B cell (primary cell): Measurements from ENCODE around the gene ZMYND12. TPM values are rescaled to one million over a fixed set of nuclear protein-coding genes. Genes with fewer than 3 reads are reported as not detected.

ENCODE experiments used
- ATAC-seq: fragments of 200-7000 bp; cut with Tn5 transposase; one replicate; pipeline ENCODE4 v1.10.0; 2021; ENCODE audit warnings: low read depth, mild to moderate bottlenecking, moderate number of reproducible peaks, moderate library complexity
- CTCF ChIA-PET: fragments of 350-600 bp; sonication (Branson Sonifier 250); formaldehyde crosslinking; loops from one replicate; lab custom pipeline; 2021; ENCODE audit warnings: antibody characterized with exemption, inconsistent platforms; lab: Charles Lee
- POLR2A ChIA-PET: fragments of 350-600 bp; sonication (Branson Sonifier 250); formaldehyde crosslinking; loops from one replicate; lab custom pipeline; 2021; ENCODE audit warnings: antibody characterized with exemption; lab: Charles Lee
- DNase-seq: peaks from one replicate; pipeline ENCODE4 v3.0.0; 2013
- H2AFZ ChIP-seq: 2 replicates; pipeline ENCODE4 v1.6.1; 2012; ENCODE audit warnings: mild to moderate bottlenecking, low read depth, low read length; ENCODE audit not compliant: insufficient read depth, poor library complexity, severe bottlenecking
- H3K27ac ChIP-seq, 2 donors: 1 replicate in 1 of 2; 2 replicates in 1 of 2; pipeline ENCODE4 v1.5.1; 2012 to 2013; ENCODE audit warnings: low read length in 2 of 2, mild to moderate bottlenecking in 2 of 2, moderate library complexity in 1 of 2
- H3K27me3 ChIP-seq, 4 experiments: fragments of 200-600 bp in 1 of 4; sonication (generic) in 1 of 4; replicated peaks in 1 of 4; 1 replicate in 2 of 4; 2 replicates in 2 of 4; pipeline versions ENCODE4 v1.6.1 to v1.7.0; 2013 to 2016; ENCODE audit warnings: low read length in 3 of 4, mild to moderate bottlenecking in 2 of 4, mixed read lengths in 1 of 4, moderate library complexity in 1 of 4; ENCODE audit not compliant: insufficient read depth in 4 of 4, control insufficient read depth in 3 of 4; ENCODE audit errors: control extremely low read depth in 1 of 4
- H3K36me3 ChIP-seq, 2 experiments: replicated peaks in 1 of 2; 1 replicate in 1 of 2; 2 replicates in 1 of 2; pipeline versions ENCODE4 v1.6.1 to v1.7.1; 2013; ENCODE audit warnings: low read length in 1 of 2; ENCODE audit not compliant: insufficient read depth in 2 of 2, control insufficient read depth in 1 of 2; ENCODE audit errors: control extremely low read depth in 1 of 2, extremely low read depth in 1 of 2
- H3K4me1 ChIP-seq, 2 donors: fragments of 200-600 bp in 1 of 2; sonication (generic) in 1 of 2; 1 replicate in 1 of 2; 2 replicates in 1 of 2; pipeline versions ENCODE4 v1.5.1 to v1.6.1; 2013 to 2017; ENCODE audit warnings: low read length in 2 of 2; ENCODE audit not compliant: control insufficient read depth in 2 of 2, insufficient read depth in 2 of 2
- H3K4me2 ChIP-seq: replicated peaks from 2 replicates; pipeline ENCODE3; 2012; ENCODE audit warnings: mild to moderate bottlenecking, low read depth, low read length; ENCODE audit not compliant: poor library complexity, severe bottlenecking
- H3K4me3 ChIP-seq, 5 experiments: fragments of 200-600 bp in 1 of 5; sonication (generic) in 1 of 5; 1 replicate in 3 of 5; 2 replicates in 2 of 5; pipeline versions ENCODE4 v1.5.1 to v1.7.0; 2011 to 2016; ENCODE audit warnings: low read length in 4 of 5, mild to moderate bottlenecking in 4 of 5, low read depth in 2 of 5, control low read depth in 1 of 5, moderate library complexity in 1 of 5; ENCODE audit not compliant: insufficient read depth in 1 of 5; ENCODE audit errors: control extremely low read depth in 1 of 5, extremely low read depth in 1 of 5
- H3K79me2 ChIP-seq: fragments of 200-600 bp; sonication (generic); one replicate; pipeline ENCODE4 v1.6.0; 2016; ENCODE audit warnings: low read length; ENCODE audit not compliant: control insufficient read depth, insufficient read depth
- H3K9ac ChIP-seq: fragments of 200-600 bp; sonication (generic); 2 replicates; pipeline ENCODE4 v1.6.1; 2017; ENCODE audit warnings: mild to moderate bottlenecking, low read length, moderate library complexity
- H3K9me3 ChIP-seq, 3 donors: one replicate each; pipeline versions ENCODE4 v1.6.1 to v1.7.1; 2013; ENCODE audit warnings: low read length in 2 of 3; ENCODE audit not compliant: control insufficient read depth in 2 of 3, insufficient read depth in 1 of 3; ENCODE audit errors: control extremely low read depth in 1 of 3
- H4K20me1 ChIP-seq: 2 replicates; pipeline ENCODE4 v1.6.0; 2012; ENCODE audit warnings: mild to moderate bottlenecking, low read length; ENCODE audit not compliant: insufficient read depth, control insufficient read depth, poor library complexity, severe bottlenecking
- H3K27ac Mint-ChIP-seq: one replicate; pipeline ENCODE4 v1.8.0; 2021; ENCODE audit warnings: mixed read lengths
- H3K27me3 Mint-ChIP-seq: one replicate; pipeline ENCODE4 v1.8.0; 2021; ENCODE audit warnings: mixed read lengths
- H3K4me1 Mint-ChIP-seq: one replicate; pipeline ENCODE4 v1.8.0; 2021; ENCODE audit warnings: mixed read lengths
- H3K4me3 Mint-ChIP-seq: one replicate; pipeline ENCODE4 v1.8.0; 2021; ENCODE audit warnings: mixed read lengths
- H3K9me3 Mint-ChIP-seq: one replicate; pipeline ENCODE4 v1.8.0; 2022; ENCODE audit warnings: mixed read lengths; ENCODE audit not compliant: insufficient read depth
- EZH2 ChIP-seq: IDR thresholded peaks from 2 replicates; pipeline ENCODE4 v1.6.1; 2012; ENCODE audit warnings: borderline replicate concordance, low read depth, mild to moderate bottlenecking, moderate library complexity, low read length; ENCODE audit not compliant: insufficient read depth, poor library complexity, severe bottlenecking
- WGBS: methylation state at CpG from one replicate; pipeline ENCODE4 v1.1.5; 2013; ENCODE audit warnings: missing lambda C conversion rate; ENCODE audit not compliant: insufficient coverage; 5-methylcytosine and 5-hydroxymethylcytosine counted together
- intact Hi-C: fragments of 100-400 bp; cut with micrococcal nuclease; formaldehyde crosslinking; loops from one replicate; pipeline ENCODE4 v1.10.0; 2022
- polyA plus RNA-seq: library from polyadenylated mRNA; depleted of rRNA; stranded (reverse); fragments of >200 nt; gene quantifications from 2 replicates; pipeline ENCODE4 v1.2.3, GENCODE V29; 2012
- total RNA-seq, 2 donors: library from RNA; stranded (reverse); fragments of 120-200 nt in 1 of 2; gene quantifications; 1 replicate in 1 of 2; 2 replicates in 1 of 2; pipeline versions ENCODE4 v1.2.3 to v1.2.4, GENCODE V29; 2013 to 2022
- TF ChIP-seq, protein P1 (sequence below): fragments of 200-600 bp; IDR thresholded peaks from one replicate; pipeline ENCODE4 v1.8.0; 2022; ENCODE audit warnings: antibody characterized with exemption, mild to moderate bottlenecking

The ZMYND12 gene
- total and polyA plus RNA-seq, 2 donors (not counting 1 experiment from before 2014, with no cell fraction given), result 0.34 to 0.79 TPM

DNA sequence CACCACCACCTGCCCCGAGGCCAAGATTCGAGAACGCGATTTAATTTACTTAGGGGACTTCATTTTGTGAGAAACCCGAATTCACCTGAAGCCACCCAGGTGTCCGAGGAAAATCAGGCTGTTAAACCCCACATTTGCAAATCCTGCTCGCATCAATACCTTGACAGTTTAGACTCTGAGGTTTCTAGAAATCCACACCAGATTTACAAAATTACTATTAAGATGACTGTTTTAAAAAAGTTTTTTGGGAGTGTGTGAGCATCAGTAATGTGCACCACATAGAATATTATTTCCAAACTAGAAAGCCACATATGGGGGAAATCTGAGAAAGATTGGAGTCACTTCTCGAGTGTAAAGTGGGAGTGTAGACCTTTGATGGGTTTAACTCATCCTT is 74.5 kb downstream of the ZMYND12 start:
- intact Hi-C loops, result no loop called here
- H3K27ac ChIP-seq, result no peak overlapping the region
- peak overlapping the region in 3 of 5 experiments; percentile 39 to 54 (median 48) for H3K4me3 ChIP-seq
- no peak overlapping the region for H3K27ac Mint-ChIP-seq
- no peaks in the 10 kb centered on the region for H3K36me3 ChIP-seq
- no peak for DNase-seq
- peaks cover 11% of the 10 kb centered on the region for H3K4me1 Mint-ChIP-seq
- H3K9me3 ChIP-seq, result no peaks in the 10 kb centered on the region
- POLR2A ChIA-PET, result no interaction called here
- peaks cover 0 to 34% (median 26%) of the 10 kb centered on the region in 4 experiments for H3K27me3 ChIP-seq
- no peaks in the 10 kb centered on the region for H3K79me2 ChIP-seq
- H3K4me1 ChIP-seq, result peaks cover 9 to 14% of the 10 kb centered on the region in 2 donors
- peaks cover 57% of the 10 kb centered on the region for H3K27me3 Mint-ChIP-seq
- CTCF ChIA-PET, result no interaction called here
- H4K20me1 ChIP-seq, result no peaks in the 10 kb centered on the region
- peak overlapping the region; percentile 72 for H2AFZ ChIP-seq
- TF ChIP-seq, protein P1, sequence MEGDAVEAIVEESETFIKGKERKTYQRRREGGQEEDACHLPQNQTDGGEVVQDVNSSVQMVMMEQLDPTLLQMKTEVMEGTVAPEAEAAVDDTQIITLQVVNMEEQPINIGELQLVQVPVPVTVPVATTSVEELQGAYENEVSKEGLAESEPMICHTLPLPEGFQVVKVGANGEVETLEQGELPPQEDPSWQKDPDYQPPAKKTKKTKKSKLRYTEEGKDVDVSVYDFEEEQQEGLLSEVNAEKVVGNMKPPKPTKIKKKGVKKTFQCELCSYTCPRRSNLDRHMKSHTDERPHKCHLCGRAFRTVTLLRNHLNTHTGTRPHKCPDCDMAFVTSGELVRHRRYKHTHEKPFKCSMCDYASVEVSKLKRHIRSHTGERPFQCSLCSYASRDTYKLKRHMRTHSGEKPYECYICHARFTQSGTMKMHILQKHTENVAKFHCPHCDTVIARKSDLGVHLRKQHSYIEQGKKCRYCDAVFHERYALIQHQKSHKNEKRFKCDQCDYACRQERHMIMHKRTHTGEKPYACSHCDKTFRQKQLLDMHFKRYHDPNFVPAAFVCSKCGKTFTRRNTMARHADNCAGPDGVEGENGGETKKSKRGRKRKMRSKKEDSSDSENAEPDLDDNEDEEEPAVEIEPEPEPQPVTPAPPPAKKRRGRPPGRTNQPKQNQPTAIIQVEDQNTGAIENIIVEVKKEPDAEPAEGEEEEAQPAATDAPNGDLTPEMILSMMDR, result no peak
- TF ChIP-seq EZH2, result no peak
- peak overlapping the region; percentile 76 for H3K4me3 Mint-ChIP-seq
- no peak for ATAC-seq
- H3K9me3 Mint-ChIP-seq, result no peaks in the 10 kb centered on the region
- WGBS, result 11% methylated on average over 6 of the region's 8 CpGs
- peak overlapping the region; percentile 83 for H3K4me2 ChIP-seq
- H3K9ac ChIP-seq, result peak overlapping the region; percentile 54

DNA sequence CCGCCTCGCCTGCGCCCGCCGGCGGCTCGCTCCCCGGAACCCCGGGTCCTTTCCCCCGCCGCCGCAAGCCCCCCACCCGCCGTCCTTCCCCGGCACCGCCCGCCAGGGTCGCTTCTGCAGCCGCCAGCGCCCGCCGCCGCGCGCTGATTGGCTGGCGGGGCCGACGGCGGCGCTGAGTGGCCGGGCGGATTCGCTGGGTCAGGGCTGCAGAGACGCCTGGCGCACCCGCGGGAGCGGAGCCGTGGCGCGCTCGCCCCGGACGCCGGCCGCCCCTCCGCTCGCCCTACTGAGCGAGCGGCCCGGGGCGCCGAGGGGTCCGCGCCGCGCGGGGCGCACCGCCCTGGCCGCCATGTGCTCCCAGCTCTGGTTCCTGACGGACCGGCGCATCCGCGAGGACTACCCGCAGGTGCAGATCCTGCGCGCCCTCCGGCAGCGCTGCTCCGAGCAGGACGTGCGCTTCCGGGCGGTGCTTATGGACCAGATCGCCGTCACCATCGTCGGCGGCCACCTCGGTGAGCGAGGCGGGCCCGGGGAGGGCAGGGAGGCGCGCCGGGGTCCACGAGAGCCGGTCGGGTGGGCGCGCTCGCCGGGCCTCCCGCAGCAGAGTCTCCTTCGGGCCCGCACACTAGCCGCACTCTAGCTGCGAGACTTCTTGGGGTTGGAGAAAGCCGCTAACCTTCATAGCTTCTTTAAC is 75.1 kb downstream of the ZMYND12 start, which contains the start of gene RIMKLA:
TSS of gene RIMKLA (plus strand) at position 207 of the 694 bp plus-strand sequence. CDS start at position 350, 143 bp downstream.
- peak within 1 kb of the TSS; percentile 54 for H3K9ac ChIP-seq

More for the DNA sequence above, 75.1 kb downstream of the ZMYND12 start, which contains the start of gene RIMKLA:
- Histone ChIP-seq H4K20me1 (no peaks in the 10 kb centered on the region), H2AFZ (peak within 1 kb of the TSS; percentile 72), H3K27me3 (peaks cover 0 to 32% (median 26%) of the 10 kb centered on the region in 4 experiments), H3K79me2 (no peaks in the 10 kb centered on the region), H3K4me3 (peak within 1 kb of the TSS in 4 of 5 experiments; percentile 11 to 54 (median 44)), H3K4me2 (peak within 1 kb of the TSS; percentile 83), H3K4me1 (peaks cover 9 to 14% of the 10 kb centered on the region in 2 donors), H3K36me3 (no peaks in the 10 kb centered on the region), H3K27ac (no peak within 1 kb of the TSS), H3K9me3 (no peaks in the 10 kb centered on the region)
- Mint-ChIP-seq H3K9me3 (no peaks in the 10 kb centered on the region), H3K27ac (no peak within 1 kb of the TSS), H3K4me3 (peak within 1 kb of the TSS; percentile 84), H3K27me3 (peaks cover 57% of the 10 kb centered on the region), H3K4me1 (peaks cover 11% of the 10 kb centered on the region)
- peak; percentile 73 for ATAC-seq
- ChIA-PET CTCF (no interaction called here), POLR2A (no interaction called here)
- WGBS, result under 1% methylated on average over 101 of the region's 101 CpGs
- no peak for TF ChIP-seq EZH2
- TF ChIP-seq, protein P1, result no peak
- intact Hi-C loops, result no loop called here
- peak; percentile 57 for DNase-seq
